Measurements from ENCODE around the gene BMPR1A. TPM values are rescaled to one million over a fixed set of nuclear protein-coding genes. Genes with fewer than 3 reads are reported as not detected.

BMPR1A gene
- total RNA-seq, 4 donors from 2014 or later, result 29.3 to 45.2 (median 38.0) TPM

DNA sequence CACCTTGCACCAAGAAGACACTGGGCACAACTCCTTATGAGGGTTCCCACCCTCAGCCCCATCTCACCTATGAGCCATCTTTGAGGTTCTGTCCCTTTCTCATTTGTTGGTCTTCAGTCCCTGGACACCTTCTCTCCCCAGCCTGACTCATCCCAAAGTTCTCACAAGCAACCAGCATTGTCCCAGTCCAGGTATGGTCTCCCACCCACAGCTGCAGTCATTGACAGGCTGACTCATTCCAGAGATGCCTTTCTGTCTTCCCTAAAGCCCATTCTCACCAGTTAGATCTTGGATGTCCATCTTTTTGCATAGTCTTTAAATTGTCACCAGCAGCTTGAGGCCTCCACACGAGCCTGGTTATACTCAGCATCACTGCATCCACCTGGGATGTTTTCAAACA, 26.7 kb upstream of the BMPR1A start:
- no peak overlapping the region for H3K4me3 ChIP-seq
- H3K27ac ChIP-seq, result peak overlapping the region; percentile 81 to 94 (median 84)
- no peaks in the 10 kb centered on the region for H3K9me3 ChIP-seq
- no peak for DNase-seq
- intact Hi-C loops (cut with DNase I; ENCODE audit: low total_unique reads), result no loop called here
- in situ Hi-C loops (cut with MboI; ENCODE audit: low pct_ligation_motif_present in 1 of 4, low pct_unique_long_range_greater_than_20kb in 1 of 4, low sequenced_read_pairs in 3 of 4), result no loop called here
- 88% methylated on average over 1 of the region's 1 CpG; no CpG with 5 or more reads in 1 of the 2 donors for WGBS, 2 donors (ENCODE audit: low coverage in 1 of 2)
- TF ChIP-seq EP300 (IDR thresholded peaks at IDR 0.05; ENCODE audit: low read depth), result no peak
- TF ChIP-seq POLR2A (IDR thresholded peaks at IDR 0.05), result no peak
- TF ChIP-seq POLR2AphosphoS5 (IDR thresholded peaks at IDR 0.05), result no peak
- TF ChIP-seq, protein P1, sequence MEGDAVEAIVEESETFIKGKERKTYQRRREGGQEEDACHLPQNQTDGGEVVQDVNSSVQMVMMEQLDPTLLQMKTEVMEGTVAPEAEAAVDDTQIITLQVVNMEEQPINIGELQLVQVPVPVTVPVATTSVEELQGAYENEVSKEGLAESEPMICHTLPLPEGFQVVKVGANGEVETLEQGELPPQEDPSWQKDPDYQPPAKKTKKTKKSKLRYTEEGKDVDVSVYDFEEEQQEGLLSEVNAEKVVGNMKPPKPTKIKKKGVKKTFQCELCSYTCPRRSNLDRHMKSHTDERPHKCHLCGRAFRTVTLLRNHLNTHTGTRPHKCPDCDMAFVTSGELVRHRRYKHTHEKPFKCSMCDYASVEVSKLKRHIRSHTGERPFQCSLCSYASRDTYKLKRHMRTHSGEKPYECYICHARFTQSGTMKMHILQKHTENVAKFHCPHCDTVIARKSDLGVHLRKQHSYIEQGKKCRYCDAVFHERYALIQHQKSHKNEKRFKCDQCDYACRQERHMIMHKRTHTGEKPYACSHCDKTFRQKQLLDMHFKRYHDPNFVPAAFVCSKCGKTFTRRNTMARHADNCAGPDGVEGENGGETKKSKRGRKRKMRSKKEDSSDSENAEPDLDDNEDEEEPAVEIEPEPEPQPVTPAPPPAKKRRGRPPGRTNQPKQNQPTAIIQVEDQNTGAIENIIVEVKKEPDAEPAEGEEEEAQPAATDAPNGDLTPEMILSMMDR (IDR thresholded peaks at IDR 0.05), result no peak
- no peaks in the 10 kb centered on the region for H3K36me3 ChIP-seq
- H3K27me3 ChIP-seq, result no peaks in the 10 kb centered on the region
- peaks cover 5 to 32% (median 18%) of the 10 kb centered on the region in 4 donors for H3K4me1 ChIP-seq

- TF ChIP-seq, protein P1 (IDR thresholded peaks at IDR 0.05), result no peak
- no peak for TF ChIP-seq POLR2AphosphoS5 (IDR thresholded peaks at IDR 0.05)
- no peak for TF ChIP-seq EP300 (IDR thresholded peaks at IDR 0.05; ENCODE audit: low read depth)
- no peak for TF ChIP-seq POLR2A (IDR thresholded peaks at IDR 0.05)
- Histone ChIP-seq H3K27me3 (no peaks in the 10 kb centered on the region), H3K36me3 (no peaks in the 10 kb centered on the region), H3K4me3 (no peak overlapping the region), H3K9me3 (no peaks in the 10 kb centered on the region), H3K4me1 (peaks cover 5 to 32% (median 19%) of the 10 kb centered on the region in 4 donors), H3K27ac (peak overlapping the region; percentile 81 to 94 (median 84))
- in situ Hi-C loops (cut with MboI; ENCODE audit: low pct_ligation_motif_present in 1 of 4, low pct_unique_long_range_greater_than_20kb in 1 of 4, low sequenced_read_pairs in 3 of 4), result no loop called here
- peak; percentile 74 for DNase-seq
- WGBS, 2 donors (ENCODE audit: low coverage in 1 of 2), result 90% methylated on average over 1 of the region's 1 CpG; no CpG with 5 or more reads in 1 of the 2 donors
- intact Hi-C loops (cut with DNase I; ENCODE audit: low total_unique reads), result no loop called here
These were observed 26.2 kb upstream of the BMPR1A start for GRCh38 chr10:86730227-86730626.

DNA sequence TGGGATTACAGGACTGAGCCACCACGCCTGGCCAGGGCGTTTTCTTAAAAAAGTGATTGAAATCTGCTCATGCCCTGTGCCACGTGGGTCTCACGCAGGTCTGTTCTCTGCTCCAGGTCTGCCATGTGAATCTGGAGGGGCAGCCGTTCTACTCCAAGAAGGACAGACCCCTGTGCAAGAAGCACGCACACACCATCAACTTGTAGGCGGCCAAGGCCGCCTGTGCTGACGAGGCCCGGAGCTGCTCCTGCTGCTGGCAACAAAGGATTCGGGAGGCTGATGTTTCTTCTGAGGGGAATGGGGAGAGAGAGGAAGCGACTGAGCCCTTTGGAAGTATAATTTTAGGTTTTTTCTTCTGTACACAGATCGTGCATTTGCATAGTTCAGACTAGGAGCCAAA, 23.6 kb upstream of the BMPR1A start:
- Histone ChIP-seq H3K4me3 (no peak overlapping the region), H3K4me1 (peaks cover 5 to 31% (median 19%) of the 10 kb centered on the region in 4 donors), H3K27ac (peak overlapping the region; percentile 81 to 94 (median 84)), H3K27me3 (no peaks in the 10 kb centered on the region), H3K9me3 (no peaks in the 10 kb centered on the region), H3K36me3 (no peaks in the 10 kb centered on the region)
- in situ Hi-C loops (cut with MboI; ENCODE audit: low pct_ligation_motif_present in 1 of 4, low pct_unique_long_range_greater_than_20kb in 1 of 4, low sequenced_read_pairs in 3 of 4) (no loop called here), intact Hi-C loops (cut with DNase I; ENCODE audit: low total_unique reads) (no loop called here)
- WGBS, 2 donors (ENCODE audit: low coverage in 1 of 2), result 75 to 80% methylated on average over 3 to 13 of the region's 13 CpGs
- TF ChIP-seq POLR2AphosphoS5 (IDR thresholded peaks at IDR 0.05) (no peak), POLR2A (IDR thresholded peaks at IDR 0.05) (no peak), EP300 (IDR thresholded peaks at IDR 0.05; ENCODE audit: low read depth) (no peak)
- TF ChIP-seq, protein P1 (IDR thresholded peaks at IDR 0.05), result no peak
- no peak for DNase-seq

DNA sequence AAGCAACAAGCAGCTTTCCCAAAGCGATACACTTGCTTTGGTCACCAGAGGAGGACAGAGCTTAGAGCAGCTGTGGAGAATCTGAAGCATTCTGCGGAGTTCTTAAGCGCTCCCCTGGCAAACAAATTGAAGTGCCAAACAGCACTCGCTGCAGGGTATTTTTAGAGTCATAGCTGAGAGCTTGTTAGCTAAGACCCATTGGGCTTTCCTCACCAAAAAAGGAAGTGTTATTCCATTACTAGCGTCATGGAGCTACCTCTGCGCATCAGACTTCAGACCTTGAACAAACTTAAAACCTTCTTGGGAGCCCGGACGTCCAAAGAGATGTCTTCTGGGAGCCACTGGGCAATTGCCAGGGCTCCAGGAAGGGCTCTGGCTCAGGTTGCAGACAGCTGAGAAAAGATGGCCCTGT, 23.2 kb upstream of the BMPR1A start:
- H3K36me3 ChIP-seq, result no peaks in the 10 kb centered on the region
- H3K4me3 ChIP-seq, result no peak overlapping the region
- H3K4me1 ChIP-seq, result peaks cover 5 to 33% (median 19%) of the 10 kb centered on the region in 4 donors
- DNase-seq, result peak; percentile 40
- peak overlapping the region; percentile 84 to 94 (median 85) for H3K27ac ChIP-seq
- no peaks in the 10 kb centered on the region for H3K27me3 ChIP-seq
- intact Hi-C loops (cut with DNase I; ENCODE audit: low total_unique reads), result no loop called here
- WGBS, 2 donors (ENCODE audit: low coverage in 1 of 2), result 69 to 88% methylated on average over 3 to 8 of the region's 8 CpGs
- TF ChIP-seq POLR2AphosphoS5 (IDR thresholded peaks at IDR 0.05) (peak; percentile 57 to 69 (median 60)), POLR2A (IDR thresholded peaks at IDR 0.05) (no peak), EP300 (IDR thresholded peaks at IDR 0.05; ENCODE audit: low read depth) (peak; percentile 97)
- TF ChIP-seq, protein P1 (IDR thresholded peaks at IDR 0.05), result no peak
- no peaks in the 10 kb centered on the region for H3K9me3 ChIP-seq
- in situ Hi-C loops (cut with MboI; ENCODE audit: low pct_ligation_motif_present in 1 of 4, low pct_unique_long_range_greater_than_20kb in 1 of 4, low sequenced_read_pairs in 3 of 4), result no loop called here
